GM12892 (cell line): Measurements from ENCODE around the gene ARID1B.

Experiments used
- POLR2A ChIP-seq: IDR thresholded peaks from 2 replicates; pipeline ENCODE4 v1.6.1; 2011; ENCODE audit warnings: low read depth, low read length, control low read depth
- POLR2AphosphoS5 ChIP-seq: IDR thresholded peaks from 2 replicates; pipeline ENCODE4 v1.6.1; 2011; ENCODE audit warnings: low read depth, low read length, control low read depth

DNA sequence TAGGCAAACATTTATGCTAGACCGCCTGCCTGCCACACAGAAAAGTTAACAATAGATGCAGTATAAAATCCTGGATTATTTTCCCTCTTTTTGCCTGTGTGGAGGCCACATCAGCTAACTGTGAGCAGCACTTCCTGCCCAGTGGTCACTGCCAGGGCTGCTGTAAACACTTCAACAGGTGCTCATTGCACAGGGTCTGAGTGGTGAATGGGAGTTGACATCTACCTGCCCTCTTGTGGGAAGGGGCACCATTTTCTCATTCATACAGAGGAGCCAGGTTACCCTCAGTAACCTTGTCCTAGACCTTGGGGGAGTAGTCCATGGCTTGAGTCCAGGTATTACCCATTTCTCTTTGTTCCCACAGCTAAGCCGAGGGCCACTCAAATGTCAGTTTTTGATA is 310.8 kb downstream of the ARID1B start:
- TF ChIP-seq POLR2AphosphoS5 (no peak), POLR2A (no peak)
